HepG2 (cell line): Measurements from ENCODE around the gene SAA2. TPM values are rescaled to one million over a fixed set of nuclear protein-coding genes. Genes with fewer than 3 reads are reported as not detected.

Source experiments
- AGO2 ChIP-seq: fragments of 200-400 bp; formaldehyde crosslinking; optimal IDR thresholded peaks from 2 replicates; pipeline ENCODE3; 2017; ENCODE audit warnings: mild to moderate bottlenecking, low read depth, low read length, moderate library complexity
- BCL6 ChIP-seq: IDR thresholded peaks from 2 replicates; pipeline ENCODE4 v1.6.1; 2016; ENCODE audit warnings: missing genetic modification reagents, missing compliant biosample characterization
- HDAC1 ChIP-seq: sonication (generic); formaldehyde crosslinking; IDR thresholded peaks from 2 replicates; pipeline ENCODE4 v1.5.1; 2020; ENCODE audit warnings: mild to moderate bottlenecking, missing genetic modification reagents
- HNF4G ChIP-seq, 2 experiments: sonication (generic) in 1 of 2; formaldehyde crosslinking in 1 of 2; IDR thresholded peaks; 2 replicates each; pipeline versions ENCODE4 v1.4.0 to v1.6.1; 2011 to 2020; ENCODE audit warnings: borderline replicate concordance in 2 of 2, low read depth in 2 of 2, mild to moderate bottlenecking in 2 of 2, low read length in 1 of 2, missing genetic modification reagents in 1 of 2, moderate library complexity in 1 of 2
- JUN ChIP-seq: sonication (generic); formaldehyde crosslinking; IDR thresholded peaks from 2 replicates; pipeline ENCODE4 v1.4.0; 2020; ENCODE audit warnings: mild to moderate bottlenecking, missing genetic modification reagents
- KAT2B ChIP-seq: fragments of 150-350 bp; IDR thresholded peaks from 2 replicates; pipeline ENCODE4 v1.6.1; 2014; ENCODE audit warnings: low read depth, low read length, borderline replicate concordance
- MLXIP ChIP-seq: sonication (generic); formaldehyde crosslinking; IDR thresholded peaks from 2 replicates; pipeline ENCODE4 v1.9.0; 2021; ENCODE audit warnings: missing genetic modification reagents, borderline replicate concordance
- MTF1 ChIP-seq: sonication (generic); formaldehyde crosslinking; IDR thresholded peaks from 2 replicates; pipeline ENCODE4 v1.5.0; 2020; ENCODE audit warnings: missing genetic modification reagents
- MYNN ChIP-seq: sonication (generic); formaldehyde crosslinking; IDR thresholded peaks from 2 replicates; pipeline ENCODE4 v1.4.0; 2020; ENCODE audit warnings: mild to moderate bottlenecking, low read depth, missing genetic modification reagents
- NAIF1 ChIP-seq: sonication (generic); formaldehyde crosslinking; IDR thresholded peaks from 2 replicates; pipeline ENCODE4 v1.5.0; 2020; ENCODE audit warnings: mild to moderate bottlenecking, missing genetic modification reagents, borderline replicate concordance
- REPIN1 ChIP-seq: sonication (generic); formaldehyde crosslinking; IDR thresholded peaks from 2 replicates; pipeline ENCODE4 v1.8.0; 2022; ENCODE audit warnings: missing genetic modification reagents, low read depth, mild to moderate bottlenecking, borderline replicate concordance
- XBP1 ChIP-seq: sonication (generic); formaldehyde crosslinking; IDR thresholded peaks from 2 replicates; pipeline ENCODE4 v1.5.0; 2020; ENCODE audit warnings: missing genetic modification reagents
- YEATS4 ChIP-seq: sonication (generic); formaldehyde crosslinking; IDR thresholded peaks from 2 replicates; pipeline ENCODE4 v1.4.0; 2020; ENCODE audit warnings: missing genetic modification reagents, borderline replicate concordance
- ZBTB21 ChIP-seq: sonication (generic); formaldehyde crosslinking; IDR thresholded peaks from 2 replicates; pipeline ENCODE4 v1.4.0; 2020; ENCODE audit warnings: missing genetic modification reagents
- ZNF205 ChIP-seq: IDR thresholded peaks from 2 replicates; pipeline ENCODE4 v1.6.1; 2018; ENCODE audit warnings: missing biosample characterization, missing genetic modification reagents
- ZNF333 ChIP-seq: sonication (generic); formaldehyde crosslinking; IDR thresholded peaks from 2 replicates; pipeline ENCODE4 v1.4.0; 2020; ENCODE audit warnings: mild to moderate bottlenecking, missing genetic modification reagents, borderline replicate concordance
- ZNF350 ChIP-seq: sonication (generic); formaldehyde crosslinking; IDR thresholded peaks from 2 replicates; pipeline ENCODE4 v1.4.0; 2020; ENCODE audit warnings: mild to moderate bottlenecking, low read depth, missing genetic modification reagents, borderline replicate concordance
- ZNF589 ChIP-seq: sonication (generic); formaldehyde crosslinking; conservative IDR thresholded peaks from 2 replicates; pipeline ENCODE4 v1.8.0; 2022; ENCODE audit warnings: mild to moderate bottlenecking, moderate library complexity, missing genetic modification reagents
- ZNF597 ChIP-seq: sonication (generic); formaldehyde crosslinking; IDR thresholded peaks from 2 replicates; pipeline ENCODE4 v1.5.0; 2020; ENCODE audit warnings: missing genetic modification reagents
- ZNF672 ChIP-seq: sonication (generic); formaldehyde crosslinking; IDR thresholded peaks from 2 replicates; pipeline ENCODE4 v1.8.1; 2022; ENCODE audit warnings: missing genetic modification reagents
- polyA plus RNA-seq, 8 experiments: library from polyadenylated mRNA; depleted of rRNA in 3 of 8; stranded (reverse) in 7 of 8; unstranded in 1 of 8; fragments of >200 nt; fragmentation: Illumina TruSeq in 4 of 8; extraction: Trizol in 4 of 8; gene quantifications; 2 replicates each; pipeline versions ENCODE4 v1.2.1 to v1.2.3, GENCODE V29; 2011 to 2016; ENCODE audit warnings: low read depth in 4 of 8, missing spikeins in 1 of 8, mixed read lengths in 1 of 8; ENCODE audit not compliant: insufficient read depth in 1 of 8
- total RNA-seq, 5 experiments: library from RNA; depleted of rRNA; stranded (reverse); fragments of >200 nt; fragmentation: Illumina TruSeq; extraction: Trizol; gene quantifications; 2 replicates each; pipeline ENCODE4 v1.2.3, GENCODE V29; 2016; ENCODE audit warnings: low read depth in 1 of 5
- TF ChIP-seq, protein P1 (sequence below): sonication (generic); formaldehyde crosslinking; IDR thresholded peaks from 2 replicates; pipeline ENCODE4 v1.4.0; 2020; ENCODE audit warnings: missing genetic modification reagents
- TF ChIP-seq, protein P2 (sequence below): IDR thresholded peaks from 2 replicates; pipeline ENCODE4 v1.6.1; 2016; ENCODE audit warnings: mild to moderate bottlenecking

Gene SAA2
- total and polyA plus RNA-seq, 2 of the 13 experiments (the other 11 are each of a cell fraction or from before 2014, with no cell fraction given) = 0.27 TPM; not detected in 1

GRCh38 chr11:18236664-18237356 lies 11.7 kb downstream of the SAA2 start, which contains the start of gene SAA4 (continued):
- TF ChIP-seq HDAC1 = peak; percentile 39; the same call in 1 of the 2 replicates
- TF ChIP-seq XBP1 (CRISPR knock-in tag) = no peak
- TF ChIP-seq, protein P1, sequence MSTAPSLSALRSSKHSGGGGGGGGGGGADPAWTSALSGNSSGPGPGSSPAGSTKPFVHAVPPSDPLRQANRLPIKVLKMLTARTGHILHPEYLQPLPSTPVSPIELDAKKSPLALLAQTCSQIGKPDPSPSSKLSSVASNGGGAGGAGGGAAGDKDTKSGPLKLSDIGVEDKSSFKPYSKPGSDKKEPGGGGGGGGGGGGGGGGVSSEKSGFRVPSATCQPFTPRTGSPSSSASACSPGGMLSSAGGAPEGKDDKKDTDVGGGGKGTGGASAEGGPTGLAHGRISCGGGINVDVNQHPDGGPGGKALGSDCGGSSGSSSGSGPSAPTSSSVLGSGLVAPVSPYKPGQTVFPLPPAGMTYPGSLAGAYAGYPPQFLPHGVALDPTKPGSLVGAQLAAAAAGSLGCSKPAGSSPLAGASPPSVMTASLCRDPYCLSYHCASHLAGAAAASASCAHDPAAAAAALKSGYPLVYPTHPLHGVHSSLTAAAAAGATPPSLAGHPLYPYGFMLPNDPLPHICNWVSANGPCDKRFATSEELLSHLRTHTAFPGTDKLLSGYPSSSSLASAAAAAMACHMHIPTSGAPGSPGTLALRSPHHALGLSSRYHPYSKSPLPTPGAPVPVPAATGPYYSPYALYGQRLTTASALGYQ (CRISPR knock-in tag) = no peak; the same call in 1 of the 2 replicates
- TF ChIP-seq, protein P2, sequence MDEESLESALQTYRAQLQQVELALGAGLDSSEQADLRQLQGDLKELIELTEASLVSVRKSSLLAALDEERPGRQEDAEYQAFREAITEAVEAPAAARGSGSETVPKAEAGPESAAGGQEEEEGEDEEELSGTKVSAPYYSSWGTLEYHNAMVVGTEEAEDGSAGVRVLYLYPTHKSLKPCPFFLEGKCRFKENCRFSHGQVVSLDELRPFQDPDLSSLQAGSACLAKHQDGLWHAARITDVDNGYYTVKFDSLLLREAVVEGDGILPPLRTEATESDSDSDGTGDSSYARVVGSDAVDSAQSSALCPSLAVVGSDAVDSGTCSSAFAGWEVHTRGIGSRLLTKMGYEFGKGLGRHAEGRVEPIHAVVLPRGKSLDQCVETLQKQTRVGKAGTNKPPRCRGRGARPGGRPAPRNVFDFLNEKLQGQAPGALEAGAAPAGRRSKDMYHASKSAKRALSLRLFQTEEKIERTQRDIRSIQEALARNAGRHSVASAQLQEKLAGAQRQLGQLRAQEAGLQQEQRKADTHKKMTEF (CRISPR knock-in tag) = peak; percentile 65; the same call in 1 of the 2 replicates
- TF ChIP-seq NAIF1 (CRISPR knock-in tag) = no peak
- no peak for TF ChIP-seq MYNN (CRISPR knock-in tag)
- peak; percentile 57; the same call in 1 of the 2 replicates for TF ChIP-seq HNF4G (IDR thresholded peaks at IDR 0.05; ENCODE audit: borderline replicate concordance, low read depth, low read length)
- no peak for TF ChIP-seq HNF4G (CRISPR knock-in tag; IDR thresholded peaks at IDR 0.05; ENCODE audit: borderline replicate concordance, low read depth)
- TF ChIP-seq AGO2 = no peak
- TF ChIP-seq KAT2B = 0 out of 2 replicates have a peak, but pooled peaks have one; percentile 24
- TF ChIP-seq ZNF589 = no peak
- TF ChIP-seq ZBTB21 = no peak
- TF ChIP-seq ZNF672 (CRISPR knock-in tag) = no peak
- TF ChIP-seq MLXIP = no peak
- TF ChIP-seq REPIN1 (CRISPR knock-in tag) = no peak
- 0 out of 2 replicates have a peak, but pooled peaks have one; percentile 22 for TF ChIP-seq BCL6 (CRISPR knock-in tag)
- no peak for TF ChIP-seq ZNF205 (CRISPR knock-in tag)
- TF ChIP-seq MTF1 (CRISPR knock-in tag) = no peak
- TF ChIP-seq YEATS4 (CRISPR knock-in tag) = 0 out of 2 replicates have a peak, but pooled peaks have one; percentile 36
- TF ChIP-seq ZNF333 = no peak
- no peak for TF ChIP-seq ZNF597 (CRISPR knock-in tag)
- peak; percentile 59; the same call in 1 of the 2 replicates for TF ChIP-seq JUN (CRISPR knock-in tag)
- no peak for TF ChIP-seq ZNF350 (CRISPR knock-in tag)
